Non-pigmented ciliary epithelial cell (primary cell): Measurements from ENCODE around the gene CLPX.
"Not testable (repeated sequence)": the region's sequence is repeated elsewhere in the genome, so short reads cannot be mapped to it uniquely, and the experiment has no call there.

Source experiments
- DNase-seq: peaks from one replicate; pipeline ENCODE4 v3.0.0-alpha.2; 2010; ENCODE audit warnings: low read depth

CLPX gene

DNA sequence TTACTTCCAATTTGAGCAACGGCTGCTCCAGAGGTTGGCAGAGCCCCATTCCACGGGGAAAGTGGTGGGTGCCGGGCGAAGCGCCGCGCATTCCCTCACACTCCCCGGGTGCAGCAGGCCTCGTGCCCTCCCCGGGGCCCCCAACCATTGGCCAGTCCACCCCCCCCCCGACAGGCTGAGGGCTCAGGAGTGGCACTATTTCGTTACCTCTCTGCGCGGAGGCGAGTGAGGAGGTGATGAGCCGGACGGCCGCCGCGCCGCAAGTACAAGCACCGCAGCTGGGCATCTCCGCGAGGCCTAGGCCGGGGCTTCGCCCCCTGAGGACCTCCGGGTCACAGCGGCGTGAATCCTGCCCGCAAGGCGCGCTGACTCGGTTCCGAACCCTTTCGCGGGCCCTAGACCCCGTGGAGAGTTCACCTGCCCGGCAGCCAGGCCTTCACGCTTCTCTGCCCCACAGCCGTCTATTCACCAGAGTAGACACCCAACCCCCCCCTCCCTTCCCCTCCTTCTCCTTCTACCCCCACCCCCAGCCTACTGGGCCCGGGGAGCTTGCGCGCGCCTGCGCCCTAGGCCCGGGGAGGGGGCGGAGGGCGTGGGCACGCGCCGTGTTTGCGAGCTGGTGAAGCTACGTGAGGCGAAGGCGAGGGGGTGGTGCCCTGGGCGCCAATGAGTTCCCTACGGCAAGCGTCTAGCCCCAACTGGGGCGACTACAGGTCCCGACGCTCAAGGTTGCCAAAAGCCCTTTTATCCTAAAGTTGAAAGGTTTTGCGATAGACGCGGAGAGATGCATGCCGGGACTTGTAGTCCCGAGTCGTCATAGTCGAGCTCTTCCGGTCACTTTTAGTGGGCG lies at the start of gene CLPX:
Gene CLPX (minus strand): TSS at position 475 of the 850 bp plus-strand sequence. CDS start 189 bp downstream, at position 286.
- peak; percentile 49 for DNase-seq

DNA sequence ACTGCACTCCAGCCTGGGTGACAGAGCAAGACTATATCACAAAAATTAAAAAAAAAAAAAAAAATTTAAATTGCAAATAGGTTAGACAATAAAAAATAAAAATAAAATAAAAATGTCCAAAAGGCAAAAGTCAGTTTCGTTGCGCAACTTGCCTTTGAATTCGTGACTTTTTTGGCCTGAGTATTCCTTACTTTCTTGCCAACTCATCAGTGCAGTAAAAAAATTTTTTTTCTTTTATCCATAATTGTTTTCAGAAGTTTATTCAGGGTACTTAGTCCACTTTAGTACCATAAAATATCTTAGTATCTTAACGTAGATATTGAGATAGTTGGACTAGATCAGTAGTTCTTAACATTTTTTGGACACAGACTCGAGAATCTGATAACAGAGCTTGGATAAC lies 48.6 kb upstream of the CLPX start:
- no peak for DNase-seq

DNA sequence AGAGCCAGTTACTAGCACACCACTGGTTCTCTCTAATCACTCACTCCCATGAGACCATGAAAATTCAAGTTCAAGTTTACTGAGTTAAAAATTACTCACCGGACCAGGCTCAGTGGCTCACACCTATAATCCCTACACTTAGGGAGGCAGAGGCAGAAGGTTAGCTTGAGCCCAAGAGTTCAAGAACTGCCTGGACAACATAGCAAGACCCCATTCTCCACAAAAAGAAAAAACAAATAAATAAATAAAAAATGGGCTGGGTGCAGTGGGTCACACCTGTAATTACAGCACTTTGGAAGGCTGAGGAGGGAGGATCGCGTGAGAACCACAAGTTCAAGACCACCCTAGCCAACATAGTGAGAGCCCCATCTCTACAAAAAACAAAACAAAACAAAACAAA lies 47.4 kb upstream of the CLPX start:
- DNase-seq = no peak

DNA sequence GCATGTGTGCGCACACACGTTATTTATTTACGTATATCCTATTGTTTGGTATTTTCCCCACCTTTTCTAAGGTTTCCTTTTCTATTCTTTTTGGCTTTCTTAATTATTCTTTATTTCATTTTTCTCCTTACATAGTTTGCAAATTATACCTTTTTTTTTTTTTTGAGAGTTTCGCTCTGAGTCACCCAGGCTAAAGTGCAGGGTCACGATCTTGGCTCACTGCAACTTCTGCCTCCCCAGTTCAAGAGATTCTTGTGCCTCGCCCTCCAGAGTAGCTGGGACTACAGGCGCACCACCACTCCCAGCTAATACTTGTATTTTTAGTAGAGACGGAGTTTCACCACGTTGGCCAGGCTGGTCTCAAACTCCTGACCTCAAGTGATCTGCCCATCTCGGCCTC lies 46.2 kb upstream of the CLPX start:
- DNase-seq = no peak

DNA sequence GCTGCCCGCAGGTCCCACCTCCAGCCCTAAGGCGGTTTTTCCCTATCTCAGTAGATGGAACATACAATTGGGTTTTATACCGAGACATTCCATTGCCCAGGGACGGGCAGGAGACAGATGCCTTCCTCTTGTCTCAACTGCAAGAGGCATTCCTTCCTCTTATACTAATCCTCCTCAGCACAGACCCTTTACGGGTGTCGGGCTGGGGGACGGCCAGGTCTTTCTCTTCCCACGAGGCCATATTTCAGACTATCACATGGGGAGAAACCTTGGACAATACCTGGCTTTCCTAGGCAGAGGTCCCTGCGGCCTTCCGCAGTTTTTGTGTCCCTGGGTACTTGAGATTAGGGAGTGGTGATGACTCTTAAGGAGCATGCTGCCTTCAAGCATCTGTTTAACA lies 41.8 kb upstream of the CLPX start:
- DNase-seq = not testable (repeated sequence)

DNA sequence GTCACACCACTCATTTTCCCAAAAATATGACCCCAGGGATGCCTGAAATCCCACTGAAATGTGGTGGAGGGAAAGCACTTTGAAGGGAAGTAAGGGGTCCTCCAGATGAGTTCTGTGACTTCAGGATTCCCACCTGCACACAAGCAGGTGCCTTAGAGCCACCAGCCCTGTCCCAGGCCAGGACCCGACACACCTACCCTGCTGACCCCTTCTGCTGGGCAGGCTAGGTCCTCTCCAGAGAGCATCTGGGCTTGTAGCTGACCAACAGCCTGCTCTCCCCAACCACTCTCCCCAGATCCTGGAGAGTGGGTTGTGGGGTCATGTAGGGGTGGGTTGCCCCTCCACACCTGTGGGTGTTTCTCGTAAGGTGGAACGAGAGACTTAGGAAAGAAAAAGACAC lies 41.1 kb upstream of the CLPX start:
- DNase-seq = no peak

DNA sequence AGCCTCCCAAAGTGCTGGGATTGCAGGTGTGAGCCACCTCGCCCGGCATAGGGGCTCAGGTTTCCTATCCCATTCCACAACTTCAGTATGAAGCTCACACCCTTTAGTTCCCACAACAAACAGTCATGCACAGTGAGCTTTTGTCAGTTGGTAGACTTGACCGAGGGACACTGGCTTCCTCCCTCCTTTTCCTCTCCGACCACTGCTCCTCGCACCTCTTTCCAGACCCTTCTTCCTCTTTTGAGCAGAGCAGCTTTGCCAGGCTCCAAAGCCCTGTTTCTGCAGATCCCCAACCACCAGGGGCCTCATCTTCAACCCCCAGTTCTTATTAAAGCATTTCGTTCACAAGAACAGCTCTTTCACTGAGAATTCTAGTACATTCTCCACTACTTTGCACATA lies 38.9 kb upstream of the CLPX start:
- DNase-seq = no peak

DNA sequence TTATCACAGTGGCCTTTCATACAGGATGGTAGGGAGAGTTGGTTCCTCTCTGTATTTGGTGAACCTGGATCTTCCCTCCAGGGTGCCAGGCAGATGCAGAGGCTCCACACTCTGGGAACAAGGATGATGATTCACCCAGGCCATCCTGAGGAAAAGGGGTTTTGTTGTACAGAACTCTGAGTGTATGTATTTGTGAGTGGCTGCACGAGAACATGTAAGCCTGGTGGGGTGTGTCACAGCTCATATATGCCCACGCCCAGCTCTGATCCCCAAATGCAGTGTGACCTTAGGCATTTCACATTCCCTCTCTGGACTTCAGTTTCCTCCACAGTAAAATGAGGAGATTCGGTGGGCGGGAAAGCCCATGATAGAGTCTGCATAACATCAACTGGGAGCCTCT lies 37.7 kb upstream of the CLPX start:
- DNase-seq = no peak

DNA sequence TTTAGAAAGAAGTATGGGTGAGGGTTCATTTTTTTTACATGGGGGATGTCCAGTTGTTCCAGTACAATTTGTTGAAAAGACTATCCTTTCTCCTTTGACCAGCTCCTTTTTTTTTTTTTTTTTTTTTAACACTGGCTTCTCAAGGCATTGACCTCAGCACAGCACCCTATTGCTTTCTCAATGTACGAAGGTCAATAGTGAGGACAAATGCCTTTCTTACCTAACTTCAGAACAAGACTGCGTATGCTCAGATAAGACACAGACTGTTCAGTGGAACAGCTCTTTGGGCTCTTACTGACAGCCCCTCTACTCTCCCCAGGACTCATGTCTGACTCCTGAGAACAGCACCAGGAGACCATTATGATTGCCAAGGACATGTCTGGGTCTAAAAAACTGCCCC lies 36.6 kb upstream of the CLPX start:
- DNase-seq = no peak

DNA sequence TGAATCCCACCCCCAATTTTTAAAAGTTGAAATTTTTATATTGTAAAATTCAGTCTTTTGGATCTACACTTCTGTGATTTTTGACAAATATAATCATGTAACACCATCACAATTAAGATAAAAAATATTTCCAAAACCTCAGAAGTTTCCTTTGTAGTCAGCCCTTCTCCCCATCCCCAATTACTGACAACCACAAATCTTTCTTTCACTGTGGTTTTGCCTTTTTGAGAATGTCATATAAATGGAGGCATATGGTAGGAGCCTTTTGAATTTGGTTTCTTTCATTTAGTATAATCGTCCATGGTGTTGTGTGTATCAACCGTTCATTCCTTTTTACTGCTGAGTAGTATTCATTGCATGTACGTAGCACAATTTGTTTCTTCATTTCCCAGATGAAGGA lies 34.0 kb upstream of the CLPX start:
- no peak for DNase-seq

DNA sequence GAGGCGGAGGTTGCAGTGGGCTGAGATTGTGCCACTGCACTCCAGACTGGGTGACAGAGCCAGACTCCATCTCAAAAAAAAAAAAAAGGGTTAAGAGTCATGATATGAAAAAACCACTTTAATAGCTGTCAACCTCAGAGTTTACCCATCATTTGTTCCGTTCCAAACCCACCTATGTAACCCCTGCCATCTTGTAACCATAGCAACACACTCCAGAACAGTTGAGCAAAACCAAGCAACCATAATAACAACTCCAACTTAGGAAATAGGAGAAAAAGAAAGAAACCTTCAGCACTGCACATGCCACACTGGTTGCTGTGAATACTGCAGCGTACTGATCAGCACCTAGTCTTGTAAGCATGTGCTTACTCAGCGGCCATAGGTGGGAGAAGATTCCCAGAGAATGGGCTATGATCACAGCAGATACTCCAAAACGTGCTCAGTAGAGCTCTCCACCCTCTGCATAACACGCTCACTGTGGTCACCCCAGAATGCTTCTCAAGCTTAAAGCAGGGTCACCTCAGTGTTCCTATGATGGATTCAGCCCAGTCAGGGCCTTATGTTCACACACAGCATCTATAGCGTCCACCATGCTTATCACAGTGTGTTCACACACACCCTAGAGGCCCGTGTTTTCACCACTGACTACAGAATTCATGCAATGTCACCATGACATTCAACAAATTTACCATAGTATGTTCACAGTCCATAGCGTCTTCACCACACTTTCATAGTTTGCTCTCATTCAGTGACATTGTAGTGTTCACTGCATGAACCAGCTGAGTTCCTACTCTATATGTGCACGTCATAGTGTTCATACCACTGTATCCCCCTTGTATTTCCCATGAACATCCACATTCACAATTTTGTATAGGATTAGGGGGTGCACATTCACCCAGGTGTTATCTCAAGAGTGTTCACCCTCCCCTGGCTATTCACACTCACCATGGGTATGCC lies 32.7 kb upstream of the CLPX start:
- DNase-seq = no peak

DNA sequence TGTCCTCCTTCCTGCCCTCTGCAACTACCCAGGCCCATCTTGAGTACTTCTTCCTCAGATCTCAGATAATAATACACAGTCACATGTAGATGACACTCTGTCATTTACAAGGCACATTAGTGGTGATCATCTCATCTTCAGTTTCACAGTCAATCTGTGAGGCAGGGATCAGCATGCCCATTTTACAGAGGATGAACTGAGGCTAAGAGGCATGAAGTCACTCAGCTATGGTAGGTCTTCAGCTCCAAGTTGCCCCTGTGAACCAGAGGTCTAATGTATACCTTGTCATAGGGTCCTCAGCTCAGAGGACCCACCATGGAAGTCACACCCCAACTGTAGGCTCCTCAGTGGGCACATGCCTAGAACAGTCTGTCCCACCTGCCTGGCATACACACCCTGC lies 30.4 kb upstream of the CLPX start:
- no peak for DNase-seq

DNA sequence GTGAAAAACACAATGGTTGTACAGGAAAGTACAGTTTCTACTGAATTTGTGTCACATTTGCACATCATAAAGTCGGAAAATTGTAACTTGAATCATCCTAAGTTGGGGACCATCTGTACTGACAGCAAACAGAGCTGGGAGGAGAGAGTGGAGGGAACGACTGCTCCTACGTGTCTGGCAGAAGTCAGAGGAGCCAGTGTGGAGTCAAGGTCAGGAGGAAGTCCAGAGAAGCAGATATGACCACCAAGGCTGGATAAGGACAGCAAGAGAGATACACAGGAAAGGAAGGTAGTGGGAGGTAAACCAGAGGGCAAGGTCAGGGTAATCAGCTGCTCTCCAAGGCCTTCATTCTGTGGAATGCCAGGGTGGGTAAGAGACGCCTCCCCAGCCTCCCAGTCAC lies 28.9 kb upstream of the CLPX start:
- DNase-seq = no peak

DNA sequence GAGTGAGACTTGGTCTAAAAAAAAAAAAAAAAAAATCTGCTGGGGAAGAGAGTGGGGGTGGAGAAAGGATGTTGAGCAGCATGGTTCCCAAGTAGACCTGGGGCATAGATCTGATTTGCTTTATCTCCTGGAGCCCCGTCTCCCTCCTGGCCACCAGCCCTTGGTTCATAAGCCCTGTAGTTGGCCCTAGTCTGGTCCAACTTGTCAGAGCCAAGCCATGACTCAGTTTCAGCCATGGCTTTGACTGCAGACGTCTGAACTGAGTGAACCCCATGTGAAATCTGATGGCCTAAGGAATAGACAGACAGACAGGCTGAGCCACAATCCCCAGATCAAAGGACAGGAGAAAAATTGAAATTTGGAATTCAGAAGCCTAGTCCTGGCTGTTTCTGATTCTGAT lies 28.1 kb upstream of the CLPX start:
- DNase-seq = no peak

DNA sequence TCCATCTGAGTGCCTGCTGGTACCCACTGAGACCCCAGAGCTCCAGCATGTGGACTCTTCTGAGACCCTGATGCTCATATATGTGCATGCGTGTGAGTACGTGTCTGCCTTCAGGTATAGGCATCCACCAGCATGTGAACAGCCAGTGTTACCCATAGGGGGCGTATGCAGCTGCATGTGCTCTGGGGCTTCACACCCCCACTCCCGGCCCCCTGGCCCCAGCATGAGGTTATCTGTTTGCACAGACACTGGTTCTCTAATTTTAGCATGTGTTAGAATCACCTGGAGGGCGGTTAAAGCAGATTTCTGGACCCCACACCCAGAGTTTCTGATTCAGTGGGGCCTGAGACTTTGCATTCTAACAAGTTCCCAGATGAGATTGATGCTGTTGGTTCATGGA lies 27.0 kb upstream of the CLPX start:
- no peak for DNase-seq

DNA sequence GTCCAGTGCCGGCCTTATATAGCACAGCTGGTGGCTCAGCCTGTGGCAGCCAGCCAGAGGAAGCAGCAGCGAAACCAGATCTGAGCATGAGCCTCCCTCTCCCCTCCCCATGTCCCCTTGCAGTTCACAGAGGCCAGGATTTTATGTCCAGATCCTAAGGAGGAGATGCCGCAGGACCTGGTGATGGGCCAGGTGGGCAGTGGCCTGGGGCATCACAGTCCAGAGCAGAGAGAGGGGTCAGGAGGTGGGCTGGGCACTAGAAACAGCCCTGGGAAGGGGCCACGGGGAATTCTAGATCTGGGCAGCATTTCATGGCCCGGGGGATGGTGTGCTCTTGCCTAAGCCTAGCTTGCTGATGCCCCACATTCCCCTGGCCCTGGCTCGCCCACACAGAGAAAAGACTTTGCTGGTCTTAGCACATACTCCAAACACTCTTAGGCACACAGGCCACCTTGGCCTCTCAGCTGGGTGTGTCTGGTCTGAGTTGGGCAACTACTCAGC lies 26.4 kb upstream of the CLPX start:
- DNase-seq = no peak

DNA sequence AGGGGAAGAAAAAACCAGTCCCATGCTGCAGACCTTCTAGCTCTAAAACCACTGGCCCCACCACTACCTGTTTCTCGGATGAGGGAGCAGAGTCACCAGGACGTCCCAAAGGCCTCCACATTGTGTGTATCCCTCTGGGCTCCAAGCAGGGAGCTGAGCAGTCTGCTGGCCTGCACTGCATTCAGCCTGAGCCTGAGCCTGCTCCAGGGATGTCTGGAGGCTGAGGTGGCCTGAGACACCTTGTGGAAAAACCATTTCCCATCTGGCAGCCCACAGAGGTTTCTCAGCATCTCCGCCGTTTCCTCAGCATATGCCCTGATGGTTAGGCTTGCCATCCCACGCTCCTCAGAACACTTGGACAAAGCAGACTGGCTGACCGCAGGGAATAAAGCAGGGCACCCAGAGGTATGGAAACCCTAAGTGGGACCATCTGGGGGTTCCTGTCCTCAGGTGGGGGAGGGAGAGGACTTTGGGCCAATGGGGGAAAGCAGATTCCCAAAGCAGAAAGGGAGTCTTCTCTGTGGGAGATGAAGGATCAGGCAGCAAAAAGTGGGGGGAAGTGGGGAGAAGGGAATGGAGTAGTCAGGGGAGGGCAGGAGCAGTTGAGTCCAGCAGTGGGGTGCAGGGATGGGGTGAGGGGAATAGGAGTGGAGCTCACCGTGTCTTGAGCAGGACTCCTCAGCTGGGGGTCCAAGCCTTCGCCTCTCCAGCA lies 25.8 kb upstream of the CLPX start, which contains the start of gene CILP:
Gene CILP (minus strand): TSS at position 704 of the 712 bp plus-strand sequence. CDS start 1,718 bp downstream, outside the sequence.
- DNase-seq = no peak

DNA sequence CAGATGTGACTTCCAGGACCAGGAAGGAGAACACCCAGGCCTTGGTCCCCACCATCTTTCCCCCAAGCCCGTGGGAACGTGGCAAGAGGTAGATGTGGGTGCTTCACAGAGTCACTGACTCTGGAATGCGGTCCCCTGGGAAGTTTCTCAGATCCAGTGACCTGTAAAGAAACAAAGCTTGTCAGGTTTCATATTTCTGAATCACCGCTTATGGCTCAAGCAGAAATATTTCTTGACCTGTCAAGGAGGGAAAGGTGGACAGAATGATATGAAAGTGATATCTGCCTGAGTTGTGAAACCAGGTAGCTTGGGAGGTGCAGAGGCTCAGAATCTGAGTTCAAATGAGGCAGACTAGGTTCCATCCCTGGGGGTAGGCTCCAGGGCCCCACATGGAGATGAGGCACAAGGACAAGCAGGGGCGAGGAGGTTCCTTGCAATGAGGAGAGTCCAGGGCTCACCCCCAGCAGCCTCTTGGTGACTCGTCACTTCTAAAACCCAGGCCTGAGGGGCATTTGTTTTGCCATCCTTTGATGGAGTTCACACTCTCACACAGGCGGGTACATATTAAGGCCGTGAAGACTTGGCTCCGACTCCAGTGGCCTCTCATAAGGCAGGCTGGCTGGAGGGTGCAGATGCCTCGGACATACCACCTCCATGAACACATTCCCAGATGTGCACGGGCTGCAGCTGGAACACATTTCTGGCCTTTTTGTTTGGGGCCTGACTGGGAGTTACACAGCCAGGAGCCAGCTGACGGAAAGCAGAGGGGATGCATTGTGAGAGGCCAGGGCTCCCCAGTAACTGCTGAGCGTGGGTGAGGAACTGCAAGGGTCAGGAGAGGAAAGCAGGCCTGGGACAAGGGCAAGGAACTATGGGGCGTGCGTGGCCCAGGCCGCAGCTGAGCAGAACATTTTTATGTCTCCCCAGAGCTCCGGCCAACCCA lies 24.8 kb upstream of the CLPX start:
- DNase-seq = no peak

DNA sequence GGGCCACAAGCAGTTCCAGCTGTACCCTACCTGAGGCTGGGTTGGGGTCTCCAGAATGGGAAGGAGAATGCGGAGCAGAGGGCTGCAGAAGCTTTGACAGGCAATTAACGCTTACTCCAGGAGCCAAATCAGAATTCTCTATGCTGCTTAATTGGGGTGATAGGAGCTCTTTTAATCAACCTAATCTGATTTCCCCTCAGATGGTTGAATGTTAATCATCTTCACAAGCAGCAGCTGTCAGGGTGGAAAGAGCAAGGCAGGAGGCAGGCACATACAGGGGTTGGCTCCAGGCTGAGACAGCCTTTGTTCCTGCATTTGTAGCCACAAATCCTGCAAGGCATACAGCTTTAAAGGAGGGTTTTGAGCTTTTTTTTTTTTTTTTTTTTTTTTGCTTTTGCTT lies 23.5 kb upstream of the CLPX start:
- DNase-seq = no peak

DNA sequence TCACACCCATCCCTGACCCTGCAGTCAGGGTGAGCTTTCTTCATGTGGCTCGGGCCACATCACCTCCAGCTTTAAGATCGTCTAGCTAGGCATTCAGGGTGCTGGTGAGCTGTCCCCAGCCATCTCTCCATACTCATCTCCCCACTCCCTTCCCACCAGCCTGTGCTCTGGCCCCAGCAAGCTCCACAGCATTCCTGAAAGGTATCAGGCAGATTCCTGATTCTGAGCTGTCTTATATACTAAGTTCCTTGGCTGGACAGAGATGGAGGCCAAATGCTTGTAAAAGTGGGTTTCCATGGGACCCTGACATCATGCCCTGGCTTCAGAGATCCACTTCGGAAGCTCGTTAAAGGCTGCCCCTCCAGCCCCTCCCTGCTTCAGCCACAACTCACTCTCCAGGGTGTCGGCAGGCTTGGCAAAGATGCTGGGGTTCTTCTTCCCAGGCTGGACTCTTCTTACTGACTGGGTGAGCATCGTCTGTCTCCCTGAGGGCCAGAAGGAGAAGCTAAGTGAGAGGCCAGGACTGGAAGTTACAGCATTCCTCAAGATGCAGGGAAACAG lies 22.2 kb upstream of the CLPX start:
- no peak for DNase-seq

DNA sequence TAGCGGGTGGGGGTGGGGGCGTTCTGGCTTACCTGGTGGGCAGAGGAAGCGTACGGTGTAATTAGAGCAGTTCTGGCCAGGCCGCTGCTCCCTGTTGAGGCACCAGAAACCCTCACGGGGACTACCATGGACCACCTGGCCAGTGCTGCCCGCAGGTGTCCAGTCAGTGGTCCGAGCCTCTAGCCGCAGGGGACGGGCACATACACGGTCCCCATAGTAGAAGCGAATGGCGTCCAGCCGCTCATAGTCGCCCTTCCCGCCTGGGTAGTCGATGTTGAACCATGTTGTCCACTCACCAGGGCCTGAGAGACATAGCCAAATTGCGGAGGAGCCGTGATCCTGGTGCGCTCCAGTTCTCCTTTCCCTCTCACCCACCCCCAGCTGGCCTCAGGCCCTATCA lies 21.6 kb upstream of the CLPX start:
- DNase-seq = no peak
